Endothelial cell of umbilical vein (primary cell): ENCODE measurements around the gene CPLX1.
A peak's percentile ranks its signal among the peaks of the same experiment; 100 is the strongest.

Experiments
- CTCF ChIP-seq, 2 donors: IDR thresholded peaks; 1 replicate in 1 of 2; 2 replicates in 1 of 2; pipeline ENCODE4 v1.5.1; 2011; ENCODE audit warnings: low read length in 2 of 2, mild to moderate bottlenecking in 2 of 2, moderate library complexity in 2 of 2, control low read depth in 1 of 2, inconsistent platforms in 1 of 2, low read depth in 1 of 2; ENCODE audit not compliant: insufficient read depth in 1 of 2; ENCODE audit errors: extremely low read depth in 1 of 2
- EZH2 ChIP-seq: IDR thresholded peaks from 2 replicates; pipeline ENCODE4 v1.6.1; 2012; ENCODE audit warnings: borderline replicate concordance, low read depth, mild to moderate bottlenecking, moderate library complexity, low read length, inconsistent platforms; ENCODE audit not compliant: severe bottlenecking
- POLR2A ChIP-seq: IDR thresholded peaks from 2 replicates; pipeline ENCODE4 v1.6.1; 2012; ENCODE audit warnings: low read depth, mild to moderate bottlenecking, control low read depth, low read length
- POLR2AphosphoS5 ChIP-seq: IDR thresholded peaks from 2 replicates; pipeline ENCODE4 v1.6.1; 2012; ENCODE audit warnings: low read depth, mild to moderate bottlenecking, control low read depth, low read length, moderate library complexity; ENCODE audit not compliant: insufficient read depth
- TF ChIP-seq, protein P1 (sequence below): IDR thresholded peaks from 2 replicates; pipeline ENCODE4 v1.6.1; 2011; ENCODE audit not compliant: insufficient read depth, insufficient read length

DNA sequence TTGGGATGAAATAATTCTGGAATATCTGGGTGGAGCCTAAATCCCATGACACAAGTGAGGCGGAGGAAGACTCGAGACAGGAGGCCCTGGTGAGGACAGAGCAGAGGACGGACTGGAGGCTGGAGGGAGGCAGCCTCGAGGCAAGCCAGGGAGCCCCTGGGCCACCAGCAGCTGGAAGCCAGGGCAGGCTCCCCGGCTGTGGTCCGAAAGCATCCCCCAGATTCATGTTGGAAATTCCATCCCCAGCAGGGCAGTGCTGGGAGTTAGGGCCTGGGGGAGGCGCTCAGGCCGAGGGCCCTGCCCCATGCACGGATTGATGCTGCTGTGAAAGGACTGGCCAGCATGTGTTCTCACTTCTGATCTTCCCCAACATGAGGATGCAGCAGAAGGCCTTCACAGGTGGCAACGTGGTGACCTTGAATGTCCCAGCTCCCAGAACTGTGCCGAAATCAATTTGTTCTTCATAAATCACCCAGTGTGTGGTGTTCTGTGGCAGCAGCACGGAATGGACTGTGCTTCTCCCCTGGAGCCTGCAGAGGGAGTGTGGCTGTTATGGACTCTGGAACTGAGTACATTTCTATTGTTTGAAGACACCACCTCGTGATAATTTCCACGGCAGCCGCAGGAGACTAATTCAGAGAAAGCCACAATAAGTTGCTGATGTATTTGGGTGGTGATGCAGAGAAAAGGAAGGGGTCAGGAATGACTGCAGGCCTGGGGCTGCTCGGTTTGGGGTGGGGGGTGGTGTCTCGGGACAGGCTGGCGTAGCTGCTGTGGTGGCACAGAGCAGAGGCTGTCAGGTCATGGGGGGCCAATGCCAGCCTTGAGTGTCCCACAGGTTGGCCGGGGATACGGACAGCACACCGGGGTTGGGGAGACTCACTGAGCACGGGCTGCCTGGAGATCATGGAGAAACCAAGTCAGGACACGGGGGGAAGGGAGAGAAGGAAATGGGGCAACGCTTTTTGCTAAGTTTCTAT, 63.4 kb downstream of the CPLX1 start:
- TF ChIP-seq EZH2, result no peak
- TF ChIP-seq POLR2A, result no peak
- TF ChIP-seq, protein P1, sequence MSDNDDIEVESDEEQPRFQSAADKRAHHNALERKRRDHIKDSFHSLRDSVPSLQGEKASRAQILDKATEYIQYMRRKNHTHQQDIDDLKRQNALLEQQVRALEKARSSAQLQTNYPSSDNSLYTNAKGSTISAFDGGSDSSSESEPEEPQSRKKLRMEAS, result no peak
- TF ChIP-seq CTCF (IDR thresholded peaks at IDR 0.05; ENCODE audit: extremely low read depth in 1 of 2, insufficient read depth in 1 of 2, low read depth in 1 of 2, low read length in 2 of 2), result peak; percentile 18 to 35
- TF ChIP-seq POLR2AphosphoS5, result no peak
